ENCODE measurements around the gene ZNF593OS.

ZNF593OS gene

GRCh38 chr1:26158908-26159742 lies 12.5 kb downstream of the ZNF593OS start, which contains the start of gene FAM110D:
TSS of gene FAM110D (plus strand) at chr1:26159079. CDS start at chr1:26161292, 2,213 bp downstream.
- DNase-seq = no peak

- DNase-seq = no peak
Measured at GRCh38 chr1:26158271-26158907, 13.2 kb downstream of the ZNF593OS start.

GRCh38 chr1:26156285-26157038 lies 15.2 kb downstream of the ZNF593OS start:
- DNase-seq = peak; percentile 16

GRCh38 chr1:26155370-26156284 lies 16.0 kb downstream of the ZNF593OS start:
- DNase-seq = no peak

- DNase-seq = no peak
Measured at GRCh38 chr1:26154750-26155149, 16.9 kb downstream of the ZNF593OS start.

GRCh38 chr1:26153966-26154532 lies 17.6 kb downstream of the ZNF593OS start:
- DNase-seq = no peak

- DNase-seq = no peak
Measured at GRCh38 chr1:26148887-26149286, 22.7 kb downstream of the ZNF593OS start.

GRCh38 chr1:26145960-26146294 lies 25.7 kb downstream of the ZNF593OS start:
- no peak for DNase-seq

GRCh38 chr1:26145041-26145959 lies 26.3 kb downstream of the ZNF593OS start:
- peak; percentile 87 for DNase-seq

- DNase-seq = no peak
Measured at GRCh38 chr1:26142159-26142558, 29.5 kb downstream of the ZNF593OS start.

- DNase-seq = no peak
Measured at GRCh38 chr1:26138974-26139558, 32.6 kb downstream of the ZNF593OS start.

- no peak for DNase-seq
Measured at GRCh38 chr1:26134466-26134865, 37.2 kb downstream of the ZNF593OS start.

GRCh38 chr1:26132834-26133167 lies 38.8 kb downstream of the ZNF593OS start:
- no peak for DNase-seq

GRCh38 chr1:26132128-26132833 lies 39.4 kb downstream of the ZNF593OS start:
- DNase-seq = no peak

- no peak for DNase-seq
Measured at GRCh38 chr1:26130695-26131094, 40.9 kb downstream of the ZNF593OS start.

GRCh38 chr1:26129778-26130177 lies 41.9 kb downstream of the ZNF593OS start:
- no peak for DNase-seq

GRCh38 chr1:26127235-26128163 lies 44.1 kb downstream of the ZNF593OS start:
- DNase-seq = no peak

- DNase-seq = peak; percentile 88
Measured at GRCh38 chr1:26126321-26127084, 45.1 kb downstream of the ZNF593OS start.
